NCI-H1092 (cell line): Measurements from ENCODE around the gene ARID3B.

Source experiments
- DNase-seq: peaks from one replicate; lab custom pipeline; 2025; lab: John Stamatoyannopoulos, UW

Gene ARID3B

DNA sequence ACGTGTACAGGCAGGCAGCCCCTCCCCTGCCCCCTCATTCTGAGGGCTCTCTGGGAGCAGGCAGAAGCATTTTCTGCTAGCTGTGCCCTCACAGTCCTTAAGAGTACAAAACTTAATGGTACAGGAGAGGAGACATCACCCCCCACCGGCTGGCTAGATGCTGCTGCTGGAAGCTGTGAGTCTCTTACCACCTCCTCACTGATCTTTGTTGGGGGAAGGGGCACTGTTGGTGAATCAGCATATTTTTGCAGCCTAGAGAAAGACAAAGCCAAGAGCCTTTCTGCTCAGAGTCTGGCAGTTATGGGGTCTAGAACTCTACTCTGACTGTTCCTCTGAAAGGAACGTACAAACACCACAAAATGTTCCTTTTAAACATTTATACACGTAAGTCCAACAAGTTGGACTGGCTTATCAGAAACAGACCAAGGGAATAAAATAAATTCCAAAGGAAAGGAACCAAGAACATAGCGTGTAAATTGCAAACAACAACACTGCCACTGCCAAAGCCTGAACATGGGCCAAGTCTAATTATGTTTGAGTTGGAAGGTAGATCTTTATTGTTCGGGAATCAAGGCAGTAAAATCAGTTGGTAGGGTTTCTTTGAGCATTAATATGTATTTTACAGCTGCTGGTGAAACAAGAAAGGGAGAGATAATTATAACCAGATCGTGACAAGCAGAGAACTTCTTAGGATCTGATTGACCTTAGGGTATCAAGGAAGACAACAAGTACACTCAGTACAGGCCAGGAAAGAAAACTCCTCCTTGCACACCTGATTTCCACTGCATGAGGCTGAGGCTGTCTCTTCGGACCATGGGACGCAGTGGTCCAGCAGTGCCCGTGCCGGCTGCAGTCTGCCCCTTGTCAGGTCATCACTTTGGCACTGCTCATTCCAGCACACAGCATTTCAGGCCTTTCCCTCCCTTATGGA is 102.0 kb downstream of the ARID3B start:
- no peak for DNase-seq

DNA sequence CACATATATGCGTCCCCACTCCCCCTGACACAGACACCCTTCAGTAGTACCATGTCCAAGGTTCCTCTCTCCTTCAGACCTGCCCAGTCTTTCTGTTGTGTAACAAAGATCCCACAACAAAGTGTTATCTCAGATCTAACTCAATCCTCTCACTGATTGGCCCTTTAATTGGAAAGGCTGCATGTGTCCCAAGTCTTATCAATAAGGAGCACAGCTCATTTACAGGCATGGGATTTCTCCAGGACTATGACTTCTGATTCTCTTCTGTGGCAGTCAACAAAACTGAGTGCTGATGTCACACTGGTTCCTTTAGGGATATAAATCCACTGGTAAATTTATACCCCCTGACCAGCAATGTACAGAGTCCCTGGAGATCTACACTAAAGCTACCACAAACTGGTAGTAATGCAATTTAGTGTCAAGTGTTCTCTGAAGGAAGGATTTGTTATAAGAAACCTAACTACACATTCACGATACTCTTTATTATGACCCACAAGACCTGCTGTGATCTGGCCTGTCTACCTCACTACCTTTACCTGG is 102.7 kb downstream of the ARID3B start:
- DNase-seq, result no peak

DNA sequence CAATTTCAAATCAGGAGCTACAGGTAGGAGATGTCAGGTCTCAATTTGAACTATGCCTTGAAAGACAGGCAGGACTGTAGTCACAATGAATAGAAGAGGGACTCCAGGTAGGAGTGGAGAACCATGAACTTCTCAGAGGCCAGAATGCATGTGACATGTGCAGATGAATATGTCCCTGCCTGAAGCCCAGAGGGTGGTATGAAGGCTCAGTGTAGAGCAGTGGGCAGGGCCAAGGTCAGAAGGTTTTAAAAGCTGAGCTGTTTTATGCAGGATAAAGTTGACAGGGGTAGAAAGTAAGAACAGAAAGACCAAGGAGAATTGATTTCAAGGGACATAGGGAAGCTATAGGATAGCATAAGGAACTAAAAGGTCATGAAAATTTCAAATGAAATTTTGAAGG is 105.5 kb downstream of the ARID3B start:
- no peak for DNase-seq
